K562 (cell line): Measurements from ENCODE around the gene CEACAM7. TPM values are rescaled to one million over a fixed set of nuclear protein-coding genes. Genes with fewer than 3 reads are reported as not detected.

ENCODE experiments used
- ATAC-seq: fragments of 200-7000 bp; cut with Tn5 transposase; 3 replicates; pipeline ENCODE4 v1.9.1; 2020; ENCODE audit warnings: moderate library complexity
- BruUV-seq: library from RNA; stranded (reverse); fragments of 400-500 nt; replicated peaks from 2 replicates; lab custom pipeline; 2021; lab: Mats Ljungman, UMichigan
- CTCF ChIA-PET: fragments of 300-600 bp; formaldehyde crosslinking; extraction: SDS; loops from one replicate; lab custom pipeline; 2021; ENCODE audit warnings: low intra/inter-chr PET ratio; lab: Yijun Ruan, JAX
- POLR2A ChIA-PET: fragments of 300-600, 350-650 bp; sonication (Branson Sonifier 250); formaldehyde crosslinking; extraction: SDS; loops from one replicate; lab custom pipeline; 2021; ENCODE audit warnings: antibody characterized with exemption, inconsistent platforms; lab: Yijun Ruan, JAX
- DNase-seq, 4 experiments: peaks; one replicate each; pipeline versions ENCODE4 v3.0.0 to v3.0.0-alpha.2; 2011 to 2018; ENCODE audit warnings: low spot score in 3 of 4, mixed read lengths in 3 of 4; ENCODE audit errors: extremely low read depth in 1 of 4
- FAIRE-seq: peaks from 2 replicates; lab custom pipeline; 2011; peaks lifted over from hg19 to GRCh38; lab: Jason Lieb, UNC
- H2AFZ ChIP-seq: 2 replicates; pipeline ENCODE4 v1.6.0; 2011; ENCODE audit warnings: low read depth, low read length, control low read depth, inconsistent platforms
- H3K27ac ChIP-seq: fragments of 200-600 bp; 3 replicates; pipeline ENCODE4 v1.8.0; 2011; ENCODE audit warnings: low read depth, mild to moderate bottlenecking, control low read depth, inconsistent platforms, low read length, moderate library complexity, mixed read lengths; ENCODE audit errors: extremely low read depth
- H3K27me3 ChIP-seq, 2 experiments: fragments of 300-600 bp in 1 of 2; 2 replicates in 1 of 2; 3 replicates in 1 of 2; pipeline versions ENCODE4 v1.6.0 to v1.8.0; 2011; ENCODE audit warnings: inconsistent platforms in 2 of 2, low read length in 2 of 2, mild to moderate bottlenecking in 1 of 2, mixed read lengths in 1 of 2, moderate library complexity in 1 of 2; ENCODE audit not compliant: control insufficient read depth in 2 of 2, insufficient read depth in 2 of 2
- H3K36me3 ChIP-seq: fragments of 300-600 bp; 3 replicates; pipeline ENCODE4 v1.8.0; 2011; ENCODE audit warnings: mild to moderate bottlenecking, low read length, inconsistent platforms; ENCODE audit not compliant: control insufficient read depth, insufficient read depth
- H3K4me1 ChIP-seq, 2 experiments: fragments of 200-600 bp in 1 of 2; replicated peaks in 1 of 2; 2 replicates in 1 of 2; 3 replicates in 1 of 2; pipeline versions ENCODE4 v1.5.1 to v1.8.0; 2011; ENCODE audit warnings: inconsistent platforms in 2 of 2, low read length in 2 of 2, mild to moderate bottlenecking in 1 of 2, mixed read lengths in 1 of 2, moderate library complexity in 1 of 2; ENCODE audit not compliant: control insufficient read depth in 2 of 2, insufficient read depth in 2 of 2
- H3K4me2 ChIP-seq: 2 replicates; pipeline ENCODE4 v1.6.1; 2011; ENCODE audit warnings: low read length, control low read depth, inconsistent platforms, mixed read lengths; ENCODE audit not compliant: insufficient read depth
- H3K4me3 ChIP-seq: fragments of 200-600 bp; sonication (generic), shearing (Covaris generic); 2 replicates; pipeline ENCODE4 v1.5.1; 2016; ENCODE audit warnings: control low read depth, inconsistent platforms
- H3K79me2 ChIP-seq: fragments of 200-600 bp; 3 replicates; pipeline ENCODE4 v1.8.0; 2011; ENCODE audit warnings: low read length, inconsistent platforms; ENCODE audit not compliant: control insufficient read depth, insufficient read depth
- H3K9ac ChIP-seq, 2 experiments: 2 replicates each; pipeline versions ENCODE4 v1.6.0 to v1.6.1; 2011; ENCODE audit warnings: low read depth in 2 of 2, low read length in 2 of 2, control low read depth in 1 of 2, inconsistent platforms in 1 of 2, mild to moderate bottlenecking in 1 of 2, mixed read lengths in 1 of 2; ENCODE audit not compliant: insufficient read depth in 1 of 2
- H3K9me1 ChIP-seq: one replicate; pipeline ENCODE4 v1.6.0; 2011; ENCODE audit warnings: inconsistent platforms, mild to moderate bottlenecking, low read length, moderate library complexity; ENCODE audit not compliant: control insufficient read depth, insufficient read depth
- H3K9me3 ChIP-seq: replicated peaks from 2 replicates; pipeline ENCODE4 v1.5.1; 2011; ENCODE audit warnings: low read depth, low read length, inconsistent platforms; ENCODE audit not compliant: control insufficient read depth, insufficient read depth
- H4K20me1 ChIP-seq: replicated peaks from 2 replicates; pipeline ENCODE4 v1.6.1; 2011; ENCODE audit warnings: low read length, inconsistent platforms, mixed read lengths; ENCODE audit not compliant: control insufficient read depth, insufficient read depth
- ERF ChIP-seq: fragments of 450-650 bp; formaldehyde crosslinking; IDR thresholded peaks from 2 replicates; pipeline ENCODE4 v1.4.0; 2020; ENCODE audit warnings: mild to moderate bottlenecking, mixed read lengths
- ESRRA ChIP-seq: fragments of 450-650 bp; IDR thresholded peaks from 2 replicates; pipeline ENCODE4 v1.6.1; 2014; ENCODE audit warnings: low read depth, mild to moderate bottlenecking, moderate library complexity, borderline replicate concordance
- FOXP4 ChIP-seq: sonication (generic); formaldehyde crosslinking; IDR thresholded peaks from 2 replicates; pipeline ENCODE4 v1.8.0; 2022; ENCODE audit warnings: mild to moderate bottlenecking, missing genetic modification reagents, borderline replicate concordance
- MTA3 ChIP-seq: fragments of 450-650 bp; formaldehyde crosslinking; IDR thresholded peaks from 2 replicates; pipeline ENCODE4 v1.6.1; 2017; ENCODE audit warnings: mild to moderate bottlenecking, borderline replicate concordance
- SREBF2 ChIP-seq: sonication (generic); formaldehyde crosslinking; IDR thresholded peaks from 2 replicates; pipeline ENCODE4 v1.4.0; 2020; ENCODE audit warnings: mild to moderate bottlenecking, missing genetic modification reagents
- TAL1 ChIP-seq: fragments of 450-650 bp; IDR thresholded peaks from 2 replicates; pipeline ENCODE4 v1.6.1; 2016; ENCODE audit warnings: mild to moderate bottlenecking
- WHSC1 ChIP-seq: IDR thresholded peaks from one replicate; pipeline ENCODE4 v1.6.1; 2012; ENCODE audit warnings: low read length, control low read depth, inconsistent platforms
- ZBTB1 ChIP-seq: sonication (generic); formaldehyde crosslinking; IDR thresholded peaks from 2 replicates; pipeline ENCODE4 v1.8.1; 2023; ENCODE audit warnings: missing genetic modification reagents, low read depth, mild to moderate bottlenecking, borderline replicate concordance
- ZNF589 ChIP-seq: fragments of 200-800 bp; sonication (Bioruptor generic); IDR thresholded peaks from 2 replicates; pipeline ENCODE4 v1.6.1; 2016; ENCODE audit warnings: low read depth, missing genetic modification characterization, missing compliant biosample characterization
- WGBS: fragments of 100-300 bp; shearing (Covaris generic); methylation state at CpG from one replicate; pipeline ENCODE4 v1.1.6; 2016; ENCODE audit warnings: low coverage, mixed read lengths; ENCODE audit not compliant: insufficient coverage; ENCODE audit errors: missing lambda C conversion rate; 5-methylcytosine and 5-hydroxymethylcytosine counted together
- in situ Hi-C: fragments of 300-500 bp; cut with MboI; formaldehyde crosslinking; loops from 4 replicates; pipeline ENCODE4 v1.15.0; 2018; ENCODE audit warnings: inconsistent platforms, mixed read lengths
- intact Hi-C: fragments of 100-400 bp; cut with micrococcal nuclease; formaldehyde crosslinking; loops from 2 replicates; pipeline ENCODE4 v1.14.2; 2022
- polyA plus RNA-seq, 8 experiments: library from polyadenylated mRNA; depleted of rRNA in 4 of 8; stranded (reverse) in 5 of 8; unstranded in 3 of 8; fragments of >200 nt; fragmentation: Nextera tagmentation in 2 of 8; fragmentation: Illumina TruSeq in 1 of 8; extraction: Ambion mirVana in 2 of 8; extraction: Trizol in 1 of 8; gene quantifications; 2 replicates each; pipeline versions ENCODE4 v1.2.1 to v1.2.3, GENCODE V29; 2011 to 2014; ENCODE audit warnings: inconsistent platforms in 1 of 8, missing spikeins in 1 of 8
- total RNA-seq, 7 experiments: library from RNA; depleted of rRNA in 6 of 7; stranded (reverse); fragments of >200 nt in 6 of 7; fragmentation: Illumina TruSeq in 2 of 7; extraction: Trizol in 2 of 7; gene quantifications; 2 replicates each; pipeline versions ENCODE4 v1.2.1 to v1.2.3, GENCODE V29; 2011 to 2021; ENCODE audit warnings: low replicate concordance in 1 of 7
- TF ChIP-seq, protein P1 (sequence below): fragments of 250-450 bp; sonication (Bioruptor Pico); IDR thresholded peaks from 2 replicates; pipeline ENCODE4 v1.5.0; 2020; ENCODE audit warnings: mild to moderate bottlenecking, borderline replicate concordance

CEACAM7 gene
- total and polyA plus RNA-seq, 9 of the 15 experiments (the other 6 are each of a cell fraction or from before 2014, with no cell fraction given), result not detected

DNA sequence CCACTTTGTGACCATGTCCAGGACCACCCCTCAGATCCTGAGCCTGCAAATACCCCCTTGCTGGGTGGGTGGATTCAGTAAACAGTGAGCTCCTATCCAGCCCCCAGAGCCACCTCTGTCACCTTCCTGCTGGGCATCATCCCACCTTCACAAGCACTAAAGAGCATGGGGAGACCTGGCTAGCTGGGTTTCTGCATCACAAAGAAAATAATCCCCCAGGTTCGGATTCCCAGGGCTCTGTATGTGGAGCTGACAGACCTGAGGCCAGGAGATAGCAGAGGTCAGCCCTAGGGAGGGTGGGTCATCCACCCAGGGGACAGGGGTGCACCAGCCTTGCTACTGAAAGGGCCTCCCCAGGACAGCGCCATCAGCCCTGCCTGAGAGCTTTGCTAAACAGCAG is 7.7 kb upstream of the CEACAM7 start:
- Histone ChIP-seq H3K4me2 (no peak overlapping the region), H3K27ac (no peak overlapping the region), H3K9me3 (no peaks in the 10 kb centered on the region), H3K4me3 (no peak overlapping the region), H3K79me2 (no peaks in the 10 kb centered on the region), H3K9ac (no peak overlapping the region), H2AFZ (no peak overlapping the region)
- ATAC-seq (no peak), FAIRE-seq (no peak), DNase-seq (no peak)
- 3% methylated on average over 2 of the region's 2 CpGs for WGBS
- in situ Hi-C loops, result no loop called here
- BruUV-seq, result no TSS peak
- TF ChIP-seq ESRRA (no peak), ZNF589 (CRISPR knock-in tag) (no peak), MTA3 (no peak), FOXP4 (no peak), TAL1 (no peak), SREBF2 (CRISPR knock-in tag) (no peak), ZBTB1 (no peak), ERF (CRISPR knock-in tag) (no peak), WHSC1 (no peak)
- TF ChIP-seq, protein P1, sequence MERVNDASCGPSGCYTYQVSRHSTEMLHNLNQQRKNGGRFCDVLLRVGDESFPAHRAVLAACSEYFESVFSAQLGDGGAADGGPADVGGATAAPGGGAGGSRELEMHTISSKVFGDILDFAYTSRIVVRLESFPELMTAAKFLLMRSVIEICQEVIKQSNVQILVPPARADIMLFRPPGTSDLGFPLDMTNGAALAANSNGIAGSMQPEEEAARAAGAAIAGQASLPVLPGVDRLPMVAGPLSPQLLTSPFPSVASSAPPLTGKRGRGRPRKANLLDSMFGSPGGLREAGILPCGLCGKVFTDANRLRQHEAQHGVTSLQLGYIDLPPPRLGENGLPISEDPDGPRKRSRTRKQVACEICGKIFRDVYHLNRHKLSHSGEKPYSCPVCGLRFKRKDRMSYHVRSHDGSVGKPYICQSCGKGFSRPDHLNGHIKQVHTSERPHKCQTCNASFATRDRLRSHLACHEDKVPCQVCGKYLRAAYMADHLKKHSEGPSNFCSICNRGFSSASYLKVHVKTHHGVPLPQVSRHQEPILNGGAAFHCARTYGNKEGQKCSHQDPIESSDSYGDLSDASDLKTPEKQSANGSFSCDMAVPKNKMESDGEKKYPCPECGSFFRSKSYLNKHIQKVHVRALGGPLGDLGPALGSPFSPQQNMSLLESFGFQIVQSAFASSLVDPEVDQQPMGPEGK (CRISPR knock-in tag), result no peak
- TF ChIP-seq, all 486 proteins: peak for 0
- no peaks in the 10 kb centered on the region for H3K36me3 ChIP-seq
- H3K4me1 ChIP-seq, result peaks cover 0 to 4% of the 10 kb centered on the region in 2 experiments; a peak in 1 of 5 replicates
- H3K27me3 ChIP-seq, result no peaks in the 10 kb centered on the region; a peak in 1 of 5 replicates
- H4K20me1 ChIP-seq, result no peaks in the 10 kb centered on the region
- ChIA-PET CTCF (no interaction called here), POLR2A (no interaction called here)
- intact Hi-C loops, result no loop called here
- no peaks in the 10 kb centered on the region for H3K9me1 ChIP-seq
